B cell (primary cell): Measurements from ENCODE around the gene ENPP7.

ENCODE experiments used
- EZH2 ChIP-seq: IDR thresholded peaks from 2 replicates; pipeline ENCODE4 v1.6.1; 2012; ENCODE audit warnings: borderline replicate concordance, low read depth, mild to moderate bottlenecking, moderate library complexity, low read length; ENCODE audit not compliant: insufficient read depth, poor library complexity, severe bottlenecking
- TF ChIP-seq, protein P1 (sequence below): fragments of 200-600 bp; IDR thresholded peaks from one replicate; pipeline ENCODE4 v1.8.0; 2022; ENCODE audit warnings: antibody characterized with exemption, mild to moderate bottlenecking

DNA sequence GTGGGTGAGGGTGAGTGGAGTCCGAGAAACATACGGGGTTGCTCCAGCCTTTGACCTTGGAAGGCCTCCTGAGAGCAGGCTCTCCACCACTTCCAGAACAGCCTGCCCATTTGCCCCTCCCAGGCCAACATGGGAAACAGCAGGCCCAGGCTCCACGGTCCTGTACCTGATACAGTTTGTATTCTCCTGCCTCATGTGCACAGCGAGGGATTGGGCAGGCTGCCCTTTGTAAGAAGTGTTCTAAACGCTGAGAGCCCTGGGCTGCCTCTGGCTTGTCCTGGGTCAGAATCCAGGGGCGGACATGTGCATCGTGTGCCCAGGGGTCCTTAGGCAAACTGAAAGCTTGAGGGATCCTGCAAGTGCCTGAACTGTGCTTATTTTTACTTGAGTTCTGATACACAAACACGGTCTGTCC, 43.8 kb downstream of the ENPP7 start:
- no peak for TF ChIP-seq EZH2
- TF ChIP-seq, protein P1, sequence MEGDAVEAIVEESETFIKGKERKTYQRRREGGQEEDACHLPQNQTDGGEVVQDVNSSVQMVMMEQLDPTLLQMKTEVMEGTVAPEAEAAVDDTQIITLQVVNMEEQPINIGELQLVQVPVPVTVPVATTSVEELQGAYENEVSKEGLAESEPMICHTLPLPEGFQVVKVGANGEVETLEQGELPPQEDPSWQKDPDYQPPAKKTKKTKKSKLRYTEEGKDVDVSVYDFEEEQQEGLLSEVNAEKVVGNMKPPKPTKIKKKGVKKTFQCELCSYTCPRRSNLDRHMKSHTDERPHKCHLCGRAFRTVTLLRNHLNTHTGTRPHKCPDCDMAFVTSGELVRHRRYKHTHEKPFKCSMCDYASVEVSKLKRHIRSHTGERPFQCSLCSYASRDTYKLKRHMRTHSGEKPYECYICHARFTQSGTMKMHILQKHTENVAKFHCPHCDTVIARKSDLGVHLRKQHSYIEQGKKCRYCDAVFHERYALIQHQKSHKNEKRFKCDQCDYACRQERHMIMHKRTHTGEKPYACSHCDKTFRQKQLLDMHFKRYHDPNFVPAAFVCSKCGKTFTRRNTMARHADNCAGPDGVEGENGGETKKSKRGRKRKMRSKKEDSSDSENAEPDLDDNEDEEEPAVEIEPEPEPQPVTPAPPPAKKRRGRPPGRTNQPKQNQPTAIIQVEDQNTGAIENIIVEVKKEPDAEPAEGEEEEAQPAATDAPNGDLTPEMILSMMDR: no peak
